H1 (cell line): ENCODE results near the gene ISM1. TPM values are rescaled to one million over a fixed set of nuclear protein-coding genes. Genes with fewer than 3 reads are reported as not detected.

ENCODE experiments used
- CHD2 ChIP-seq: IDR thresholded peaks from 2 replicates; pipeline ENCODE4 v1.6.1; 2012; ENCODE audit warnings: low read length, improper control_type of control experiment
- CHD7 ChIP-seq: fragments of 300-600 bp; sonication (generic); IDR thresholded peaks from 2 replicates; pipeline ENCODE4 v1.7.1; 2012; ENCODE audit warnings: low read length, moderate library complexity, mild to moderate bottlenecking, inconsistent platforms; ENCODE audit not compliant: insufficient replicate concordance
- EZH2 ChIP-seq: fragments of 200-600 bp; sonication (generic); IDR thresholded peaks from 2 replicates; pipeline ENCODE4 v1.7.1; 2012; ENCODE audit warnings: low read depth, mild to moderate bottlenecking, moderate library complexity, low read length, inconsistent platforms; ENCODE audit not compliant: severe bottlenecking
- KDM1A ChIP-seq: fragments of 200-600, 300-600 bp; sonication (generic); IDR thresholded peaks from 2 replicates; pipeline ENCODE4 v1.7.1; 2016; ENCODE audit warnings: mild to moderate bottlenecking, low read length, borderline replicate concordance
- NANOG ChIP-seq: IDR thresholded peaks from 2 replicates; pipeline ENCODE4 v1.6.1; 2011; ENCODE audit warnings: low read length, low read depth, mild to moderate bottlenecking, inconsistent platforms; ENCODE audit not compliant: insufficient read depth, poor library complexity, severe bottlenecking
- SP4 ChIP-seq: IDR thresholded peaks from 2 replicates; pipeline ENCODE4 v1.6.1; 2012; ENCODE audit warnings: low read length, inconsistent platforms
- YY1 ChIP-seq: IDR thresholded peaks from 2 replicates; pipeline ENCODE4 v1.6.1; 2011; ENCODE audit warnings: low read depth, mild to moderate bottlenecking, low read length
- polyA plus RNA-seq, 7 experiments: library from polyadenylated mRNA; depleted of rRNA in 3 of 7; stranded (reverse) in 5 of 7; unstranded in 2 of 7; fragments of >200 nt in 5 of 7; fragments of 200-250 nt in 2 of 7; gene quantifications; 1 replicate in 5 of 7; 2 replicates in 1 of 7; 4 replicates in 1 of 7; pipeline versions ENCODE4 v1.2.1 to v1.2.3, GENCODE V29; 2011 to 2013; ENCODE audit warnings: missing spikeins in 2 of 7, mixed read lengths in 2 of 7
- total RNA-seq: library from RNA; stranded (reverse); fragmentation: NEBNext Ultra II Directional; extraction: Animal tissue kit (Norgen Biotek cat#: 25700); gene quantifications from 2 replicates; pipeline ENCODE4 v1.2.1, GENCODE V29; 2021

Gene ISM1
- total and polyA plus RNA-seq, 2 of the 8 experiments (the other 6 are each of a cell fraction or from before 2014, with no cell fraction given), result 0.62 to 0.97 TPM

GRCh38 chr20:13331536-13331935 is 110.5 kb downstream of the ISM1 start (continued):
- no peak for TF ChIP-seq CHD7
- TF ChIP-seq SP4, result no peak
- no peak for TF ChIP-seq YY1
- no peak for TF ChIP-seq EZH2
- no peak for TF ChIP-seq NANOG
- TF ChIP-seq KDM1A, result no peak
- TF ChIP-seq CHD2, result no peak
